Parathyroid adenoma (tissue), 2 donors: ENCODE results near the gene RNF115.
A peak's percentile ranks its signal among the peaks of the same experiment; 100 is the strongest.

Source experiments
- H2AFZ ChIP-seq: fragments of 300-600 bp; sonication (generic); one replicate; pipeline ENCODE4 v1.7.0; 2017; ENCODE audit warnings: antibody characterized with exemption, mild to moderate bottlenecking
- H3K27ac ChIP-seq: fragments of 300-600 bp; sonication (generic); one replicate; pipeline ENCODE4 v1.7.0; 2017
- H3K27me3 ChIP-seq: fragments of 300-600 bp; sonication (generic); one replicate; pipeline ENCODE4 v1.7.0; 2017; ENCODE audit warnings: low read length; ENCODE audit not compliant: control insufficient read depth, insufficient read depth
- H3K36me3 ChIP-seq: fragments of 300-600 bp; sonication (generic); one replicate; pipeline ENCODE4 v1.7.0; 2017; ENCODE audit warnings: low read length; ENCODE audit not compliant: control insufficient read depth, insufficient read depth
- H3K4me1 ChIP-seq: fragments of 300-600 bp; sonication (generic); one replicate; pipeline ENCODE4 v1.7.0; 2017; ENCODE audit warnings: control low read depth
- H3K4me2 ChIP-seq: fragments of 300-600 bp; sonication (generic); one replicate; pipeline ENCODE4 v1.7.0; 2017; ENCODE audit warnings: low read length
- H3K4me3 ChIP-seq: fragments of 300-600 bp; sonication (generic); one replicate; pipeline ENCODE4 v1.7.0; 2017; ENCODE audit warnings: low read depth, low read length
- H3K79me2 ChIP-seq: fragments of 300-600 bp; sonication (generic); one replicate; pipeline ENCODE4 v1.7.0; 2017; ENCODE audit warnings: control low read depth
- H3K9ac ChIP-seq: fragments of 300-600 bp; sonication (generic); one replicate; pipeline ENCODE4 v1.7.0; 2017; ENCODE audit warnings: mild to moderate bottlenecking
- H3K9me3 ChIP-seq: fragments of 300-600 bp; sonication (generic); one replicate; pipeline ENCODE4 v1.7.0; 2017; ENCODE audit warnings: low read length; ENCODE audit not compliant: control insufficient read depth
- TF ChIP-seq, protein P1 (sequence below): fragments of 300-600 bp; sonication (generic); IDR thresholded peaks from one replicate; pipeline ENCODE4 v1.7.0; 2017; ENCODE audit warnings: antibody characterized with exemption, mild to moderate bottlenecking
- donor health status: primary hyperparathyroidism.

The RNF115 gene

DNA sequence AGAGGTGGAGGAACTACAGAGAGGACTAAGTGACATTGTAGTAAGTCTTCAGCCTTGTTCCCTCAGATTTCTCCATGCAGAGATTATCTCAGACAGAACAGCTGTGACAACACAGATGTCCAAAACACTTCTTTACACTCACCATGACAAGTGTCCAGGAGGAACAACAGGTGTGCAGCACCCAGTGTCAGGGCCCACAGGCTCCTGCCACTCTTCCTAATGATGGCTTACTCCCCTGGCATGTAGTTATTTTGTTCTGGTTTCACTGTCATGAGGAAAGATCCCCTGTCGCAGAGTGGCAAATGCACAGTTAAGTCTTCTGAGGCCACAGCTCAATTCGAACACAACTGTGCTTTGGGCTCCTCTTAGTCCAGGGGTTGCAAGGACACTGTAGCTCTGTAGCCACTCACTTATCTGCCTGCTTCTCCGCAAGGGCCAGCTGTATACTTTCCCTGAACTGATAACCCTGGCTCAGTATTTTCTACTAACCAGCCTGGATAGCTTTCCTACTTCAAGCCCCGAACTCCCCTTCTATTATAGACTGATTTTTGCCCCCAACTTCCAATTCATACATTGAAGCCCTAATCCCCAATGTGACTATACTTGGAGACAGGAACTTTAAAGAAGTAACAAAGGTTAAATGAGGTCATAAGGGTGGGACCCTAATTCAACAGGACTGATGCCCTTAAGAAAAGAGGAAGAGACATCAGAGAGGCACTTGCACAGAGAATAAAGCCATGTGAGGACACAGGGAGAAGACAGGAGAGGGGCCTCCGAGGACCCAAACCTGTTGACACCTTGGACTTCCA lies 127.9 kb downstream of the RNF115 start:
- Histone ChIP-seq H3K4me3 (no peak overlapping the region), H3K79me2 (no peaks in the 10 kb centered on the region), H2AFZ (no peak overlapping the region), H3K9ac (no peak overlapping the region), H3K4me2 (no peak overlapping the region), H3K4me1 (no peaks in the 10 kb centered on the region), H3K36me3 (no peaks in the 10 kb centered on the region), H3K27ac (no peak overlapping the region), H3K9me3 (no peaks in the 10 kb centered on the region), H3K27me3 (no peaks in the 10 kb centered on the region)
- TF ChIP-seq, protein P1, sequence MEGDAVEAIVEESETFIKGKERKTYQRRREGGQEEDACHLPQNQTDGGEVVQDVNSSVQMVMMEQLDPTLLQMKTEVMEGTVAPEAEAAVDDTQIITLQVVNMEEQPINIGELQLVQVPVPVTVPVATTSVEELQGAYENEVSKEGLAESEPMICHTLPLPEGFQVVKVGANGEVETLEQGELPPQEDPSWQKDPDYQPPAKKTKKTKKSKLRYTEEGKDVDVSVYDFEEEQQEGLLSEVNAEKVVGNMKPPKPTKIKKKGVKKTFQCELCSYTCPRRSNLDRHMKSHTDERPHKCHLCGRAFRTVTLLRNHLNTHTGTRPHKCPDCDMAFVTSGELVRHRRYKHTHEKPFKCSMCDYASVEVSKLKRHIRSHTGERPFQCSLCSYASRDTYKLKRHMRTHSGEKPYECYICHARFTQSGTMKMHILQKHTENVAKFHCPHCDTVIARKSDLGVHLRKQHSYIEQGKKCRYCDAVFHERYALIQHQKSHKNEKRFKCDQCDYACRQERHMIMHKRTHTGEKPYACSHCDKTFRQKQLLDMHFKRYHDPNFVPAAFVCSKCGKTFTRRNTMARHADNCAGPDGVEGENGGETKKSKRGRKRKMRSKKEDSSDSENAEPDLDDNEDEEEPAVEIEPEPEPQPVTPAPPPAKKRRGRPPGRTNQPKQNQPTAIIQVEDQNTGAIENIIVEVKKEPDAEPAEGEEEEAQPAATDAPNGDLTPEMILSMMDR: no peak

DNA sequence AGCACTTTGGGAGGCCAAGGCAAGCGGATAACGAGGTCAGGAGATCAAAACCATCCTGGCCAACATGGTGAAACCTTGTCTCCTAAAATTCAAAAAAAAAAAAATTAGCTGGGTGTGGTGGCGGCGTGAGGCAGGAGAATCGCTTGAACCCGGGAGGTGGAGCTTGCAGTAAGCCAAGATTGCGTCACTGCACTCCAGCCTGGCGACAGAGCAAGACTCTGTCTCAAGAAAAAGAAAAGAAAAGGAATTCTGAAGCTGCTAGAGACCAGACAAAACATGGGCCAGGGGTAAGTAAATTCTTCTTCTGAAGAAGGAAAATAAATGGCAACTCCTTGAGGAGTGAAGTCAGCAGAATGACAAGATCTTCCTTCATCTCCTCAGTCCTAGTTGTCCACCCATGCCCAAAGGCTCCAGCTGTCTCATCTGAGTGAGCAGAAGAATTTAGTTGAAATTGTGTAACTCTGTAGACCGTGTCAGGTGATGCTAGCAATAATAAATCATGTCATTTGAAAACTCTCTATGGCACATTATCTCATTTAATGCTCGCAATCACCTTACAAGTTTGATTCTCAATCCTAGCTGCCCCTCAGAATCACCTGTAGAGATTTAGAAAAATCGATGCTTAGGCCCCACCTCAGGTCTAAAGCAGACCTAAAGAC lies 131.0 kb downstream of the RNF115 start:
- Histone ChIP-seq H3K27ac (no peak overlapping the region), H3K9me3 (no peaks in the 10 kb centered on the region), H2AFZ (no peak overlapping the region), H3K4me1 (no peaks in the 10 kb centered on the region), H3K79me2 (no peaks in the 10 kb centered on the region), H3K27me3 (no peaks in the 10 kb centered on the region), H3K36me3 (no peaks in the 10 kb centered on the region), H3K9ac (no peak overlapping the region), H3K4me2 (no peak overlapping the region), H3K4me3 (no peak overlapping the region)
- TF ChIP-seq, protein P1: no peak

DNA sequence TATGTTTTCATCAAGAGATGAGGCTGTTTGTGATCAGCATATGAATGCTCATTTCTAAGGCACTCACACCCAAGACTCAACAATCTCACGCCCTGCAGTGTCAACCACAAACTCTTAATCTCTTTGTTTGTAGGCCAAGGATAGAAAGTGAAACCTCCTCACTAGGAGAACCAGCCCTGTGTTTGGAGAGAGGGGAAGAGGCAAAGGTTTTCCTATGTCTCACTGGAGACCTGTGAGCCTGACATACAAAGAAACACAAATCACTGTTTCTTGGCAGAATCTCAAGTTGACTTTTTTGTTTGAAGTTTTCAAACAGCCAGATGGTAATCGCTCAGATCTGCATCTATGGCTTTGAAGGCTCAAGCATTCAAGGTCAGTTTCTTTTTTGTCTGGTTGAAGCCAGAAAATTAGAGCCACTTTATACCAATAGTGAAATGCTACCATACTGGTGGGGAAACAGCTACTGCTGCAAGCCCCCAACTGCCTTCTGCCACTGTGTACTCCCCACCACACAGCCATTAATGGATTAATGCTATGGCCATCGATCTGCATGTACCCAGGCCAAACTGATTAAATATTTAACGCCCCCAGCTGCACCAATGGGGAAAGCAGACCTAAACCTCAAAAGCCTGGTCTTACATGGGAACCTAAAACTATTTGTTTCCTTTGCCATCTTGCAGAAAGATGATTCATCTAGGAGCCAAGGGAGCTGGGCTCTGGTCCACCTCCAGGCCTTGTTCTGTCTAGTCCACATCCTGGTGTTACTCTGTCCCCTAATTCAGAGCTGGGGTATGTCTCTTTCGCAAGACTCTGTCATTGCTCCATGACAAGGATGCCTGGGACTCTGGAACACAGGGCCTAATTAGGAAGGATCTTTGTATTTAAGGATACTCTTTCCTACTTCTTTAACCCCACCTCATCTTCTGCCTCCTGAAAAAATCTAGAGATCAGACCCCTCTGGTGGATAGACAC lies 133.0 kb downstream of the RNF115 start:
- no peaks in the 10 kb centered on the region for H3K79me2 ChIP-seq
- H3K27me3 ChIP-seq: no peaks in the 10 kb centered on the region
- no peak overlapping the region for H3K27ac ChIP-seq
- no peaks in the 10 kb centered on the region for H3K36me3 ChIP-seq
- H3K9me3 ChIP-seq: no peaks in the 10 kb centered on the region
- peak overlapping the region; percentile 37 for H3K4me2 ChIP-seq
- no peaks in the 10 kb centered on the region for H3K4me1 ChIP-seq
- TF ChIP-seq, protein P1: no peak
- peak overlapping the region; percentile 29 for H3K4me3 ChIP-seq
- peak overlapping the region; percentile 2 for H2AFZ ChIP-seq
- H3K9ac ChIP-seq: no peak overlapping the region

DNA sequence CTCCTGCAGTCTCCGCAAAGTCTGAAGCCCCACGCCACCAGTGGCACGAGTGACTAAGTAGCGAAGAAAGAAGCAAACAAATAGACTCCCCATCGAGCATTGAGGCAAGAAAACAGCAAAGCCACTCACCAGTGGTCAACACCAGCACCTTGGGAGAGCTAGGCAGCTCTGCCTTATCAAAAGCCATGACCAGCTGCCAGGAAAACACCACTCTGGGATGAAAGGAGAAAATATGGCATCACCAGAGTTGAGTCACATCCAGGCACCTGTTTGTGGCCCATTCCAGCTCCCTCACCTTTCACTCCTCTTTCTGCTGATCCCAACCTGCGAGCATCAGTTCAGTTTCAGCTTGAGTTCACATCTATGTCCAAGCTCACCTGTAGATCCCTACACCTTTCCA lies 134.0 kb downstream of the RNF115 start:
- no peak overlapping the region for H3K27ac ChIP-seq
- H3K9me3 ChIP-seq: no peaks in the 10 kb centered on the region
- H3K9ac ChIP-seq: no peak overlapping the region
- no peaks in the 10 kb centered on the region for H3K27me3 ChIP-seq
- H3K4me2 ChIP-seq: no peak overlapping the region
- no peaks in the 10 kb centered on the region for H3K36me3 ChIP-seq
- TF ChIP-seq, protein P1: no peak
- H3K4me3 ChIP-seq: no peak overlapping the region
- no peak overlapping the region for H2AFZ ChIP-seq
- no peaks in the 10 kb centered on the region for H3K4me1 ChIP-seq
- no peaks in the 10 kb centered on the region for H3K79me2 ChIP-seq
